Muscle layer of colon (tissue), 2 donors: ENCODE measurements around the gene RAB17.

ENCODE experiments used
- H3K27ac ChIP-seq: one replicate; pipeline ENCODE4 v1.7.0; 2013; ENCODE audit warnings: low read depth, mild to moderate bottlenecking, low read length, moderate library complexity
- H3K27me3 ChIP-seq, 2 donors: one replicate each; pipeline ENCODE4 v1.7.0; 2013; ENCODE audit warnings: low read length in 2 of 2, mild to moderate bottlenecking in 2 of 2; ENCODE audit not compliant: insufficient read depth in 2 of 2, control insufficient read depth in 1 of 2
- H3K36me3 ChIP-seq: one replicate; pipeline ENCODE4 v1.7.0; 2013; ENCODE audit warnings: mild to moderate bottlenecking, low read length; ENCODE audit not compliant: insufficient read depth
- H3K4me1 ChIP-seq: one replicate; pipeline ENCODE4 v1.7.0; 2013; ENCODE audit warnings: mild to moderate bottlenecking, low read length; ENCODE audit not compliant: insufficient read depth
- H3K4me3 ChIP-seq, 2 donors: one replicate each; pipeline ENCODE4 v1.7.0; 2013; ENCODE audit warnings: low read length in 2 of 2, low read depth in 1 of 2, mild to moderate bottlenecking in 1 of 2, moderate library complexity in 1 of 2
- H3K9ac ChIP-seq: one replicate; pipeline ENCODE4 v1.7.0; 2013; ENCODE audit warnings: low read length
- H3K9me3 ChIP-seq: one replicate; pipeline ENCODE4 v1.7.0; 2013; ENCODE audit warnings: mild to moderate bottlenecking, low read length
- donor health status: abdominal sarcoma.
- donor health status: Adenocarcinoma of cecum.

RAB17 gene

DNA sequence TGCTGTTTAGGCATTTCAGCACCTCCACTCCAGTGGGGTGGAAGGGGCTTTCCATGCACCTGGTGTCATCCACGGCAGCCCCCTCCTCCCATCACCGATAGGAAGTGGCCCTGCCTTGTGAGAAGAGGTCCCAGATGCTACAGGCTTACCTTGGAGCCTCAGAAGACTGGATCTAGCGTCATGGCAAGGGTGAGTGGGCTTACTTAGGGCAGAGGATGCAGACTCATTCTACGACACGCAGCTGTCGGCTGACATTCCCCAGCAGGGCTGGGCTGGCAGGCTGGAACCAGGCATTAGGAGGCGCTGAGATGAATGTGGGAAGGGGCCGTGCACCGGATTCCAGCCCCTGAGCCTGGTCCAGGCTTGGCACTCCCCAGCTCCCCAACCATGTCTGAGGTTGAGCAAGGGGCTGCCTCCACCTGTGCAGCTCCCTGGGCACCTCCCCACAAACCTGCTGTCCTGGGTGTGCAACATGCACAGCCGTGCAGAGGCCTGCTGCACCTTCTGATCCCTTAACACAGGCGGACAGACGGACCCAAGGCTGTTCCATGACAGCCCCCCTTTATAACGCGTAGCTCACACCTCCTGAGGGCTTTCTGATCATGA lies 25.9 kb downstream of the RAB17 start:
- Histone ChIP-seq H3K27me3 (peaks cover 0 to 13% of the 10 kb centered on the region in 2 donors), H3K27ac (no peak overlapping the region), H3K4me3 (no peak overlapping the region), H3K4me1 (peaks cover 2% of the 10 kb centered on the region), H3K9me3 (no peaks in the 10 kb centered on the region), H3K36me3 (no peaks in the 10 kb centered on the region), H3K9ac (no peak overlapping the region)

DNA sequence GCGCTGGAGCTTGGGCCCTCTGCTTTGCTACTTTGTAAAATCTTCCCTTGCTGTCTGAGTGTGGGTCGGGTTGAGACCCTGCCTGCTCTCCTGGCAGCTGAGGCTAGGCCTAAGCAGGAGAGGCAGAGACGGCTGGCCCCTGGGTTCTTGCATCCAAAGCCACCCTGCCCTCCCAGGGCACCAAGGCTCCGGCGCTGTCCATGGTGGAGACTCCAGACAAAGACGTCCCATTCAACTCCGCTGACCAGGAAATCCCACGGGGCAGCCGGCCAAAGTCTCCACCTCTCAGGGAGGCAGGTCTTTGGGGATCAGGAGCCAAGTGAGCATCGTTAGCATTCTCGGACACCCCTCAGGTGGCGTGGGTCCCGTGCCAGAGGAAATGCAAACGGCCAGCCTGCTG lies 26.7 kb downstream of the RAB17 start:
- Histone ChIP-seq H3K9me3 (no peaks in the 10 kb centered on the region), H3K4me3 (no peak overlapping the region), H3K36me3 (no peaks in the 10 kb centered on the region), H3K9ac (no peak overlapping the region), H3K27me3 (peaks cover 0 to 13% of the 10 kb centered on the region in 2 donors), H3K4me1 (peaks cover 11% of the 10 kb centered on the region), H3K27ac (no peak overlapping the region)

DNA sequence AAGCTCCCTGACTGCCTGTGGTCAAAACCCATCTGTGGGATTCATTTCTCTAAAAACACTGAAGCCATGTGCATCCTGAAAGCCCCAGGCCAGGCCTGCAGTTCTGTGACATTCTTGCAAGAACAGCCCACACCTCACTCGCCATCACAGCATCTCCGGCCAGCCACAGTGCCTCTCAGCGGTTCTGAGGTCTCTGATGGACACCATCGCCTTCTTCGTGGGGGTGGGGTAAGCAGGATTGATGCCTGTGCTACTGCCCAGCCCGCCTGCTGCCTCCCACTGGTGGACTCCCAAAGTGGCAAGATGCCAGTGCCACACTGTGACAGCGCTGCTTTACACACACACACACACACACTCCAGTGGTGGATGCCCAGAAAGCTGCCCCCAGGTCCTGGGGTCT lies 29.3 kb downstream of the RAB17 start:
- Histone ChIP-seq H3K9ac (no peak overlapping the region), H3K36me3 (no peaks in the 10 kb centered on the region), H3K27me3 (peaks cover 0 to 13% of the 10 kb centered on the region in 2 donors), H3K9me3 (no peaks in the 10 kb centered on the region), H3K4me3 (no peak overlapping the region), H3K4me1 (peaks cover 14% of the 10 kb centered on the region), H3K27ac (no peak overlapping the region)

DNA sequence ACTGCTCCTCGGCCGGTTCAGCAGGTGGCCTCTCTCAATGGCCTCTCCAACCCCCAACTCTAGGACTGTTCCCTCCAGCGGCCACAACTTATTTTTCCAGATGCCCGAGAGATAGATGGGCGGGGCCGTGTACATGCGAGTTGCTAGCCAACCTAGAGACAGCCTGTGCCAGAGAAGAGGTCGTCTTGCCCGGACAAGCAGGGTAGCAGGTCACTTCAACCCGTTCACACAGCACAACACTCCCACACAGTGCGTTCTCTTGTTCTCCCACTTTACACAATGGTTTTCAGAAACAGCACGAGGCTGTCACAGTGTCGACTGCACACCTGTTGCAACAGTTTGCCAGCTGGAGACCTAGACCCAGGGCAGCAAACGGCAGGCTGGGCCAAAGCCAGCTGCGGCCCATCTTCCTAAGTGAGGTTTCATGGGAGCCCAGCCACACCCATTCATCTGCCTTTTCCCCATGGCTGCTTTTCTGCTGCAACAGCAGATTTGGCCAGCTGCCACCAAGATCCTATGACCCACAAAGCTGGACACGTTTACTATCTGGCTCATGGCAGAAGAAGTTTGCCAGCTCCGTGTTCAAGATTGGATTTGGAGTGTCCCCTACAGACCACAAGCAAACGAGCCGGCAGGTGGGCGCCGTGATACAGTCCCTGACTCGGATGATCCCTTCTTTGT lies 31.4 kb downstream of the RAB17 start:
- Histone ChIP-seq H3K4me1 (peaks cover 14% of the 10 kb centered on the region), H3K9me3 (peaks cover 5% of the 10 kb centered on the region), H3K9ac (no peak overlapping the region), H3K4me3 (no peak overlapping the region), H3K27me3 (peaks cover 0 to 2% of the 10 kb centered on the region in 2 donors), H3K36me3 (no peaks in the 10 kb centered on the region), H3K27ac (no peak overlapping the region)

DNA sequence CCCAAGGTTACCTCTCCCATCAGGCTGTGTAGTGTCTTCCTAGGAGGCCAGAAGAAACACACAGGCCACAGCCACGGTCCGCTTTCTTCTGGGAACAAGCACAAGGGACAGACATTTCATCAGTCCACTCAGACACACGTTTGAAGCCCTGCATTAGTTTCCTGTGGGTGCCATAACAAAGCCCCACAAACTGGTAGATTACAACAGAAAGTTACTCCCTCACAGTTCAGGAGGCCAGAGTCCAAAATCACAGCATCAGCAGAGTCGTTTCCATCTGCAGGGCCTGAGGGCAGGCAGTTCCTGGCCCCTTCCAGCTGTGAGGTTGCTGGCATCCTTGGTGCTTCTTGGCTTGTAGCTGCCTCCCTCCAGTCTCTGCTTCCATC lies 32.9 kb downstream of the RAB17 start:
- H3K4me3 ChIP-seq, result no peak overlapping the region
- H3K9me3 ChIP-seq, result peaks cover 5% of the 10 kb centered on the region
- H3K4me1 ChIP-seq, result peaks cover 14% of the 10 kb centered on the region
- no peaks in the 10 kb centered on the region for H3K36me3 ChIP-seq
- H3K27me3 ChIP-seq, result no peaks in the 10 kb centered on the region
- H3K9ac ChIP-seq, result no peak overlapping the region
- no peak overlapping the region for H3K27ac ChIP-seq

DNA sequence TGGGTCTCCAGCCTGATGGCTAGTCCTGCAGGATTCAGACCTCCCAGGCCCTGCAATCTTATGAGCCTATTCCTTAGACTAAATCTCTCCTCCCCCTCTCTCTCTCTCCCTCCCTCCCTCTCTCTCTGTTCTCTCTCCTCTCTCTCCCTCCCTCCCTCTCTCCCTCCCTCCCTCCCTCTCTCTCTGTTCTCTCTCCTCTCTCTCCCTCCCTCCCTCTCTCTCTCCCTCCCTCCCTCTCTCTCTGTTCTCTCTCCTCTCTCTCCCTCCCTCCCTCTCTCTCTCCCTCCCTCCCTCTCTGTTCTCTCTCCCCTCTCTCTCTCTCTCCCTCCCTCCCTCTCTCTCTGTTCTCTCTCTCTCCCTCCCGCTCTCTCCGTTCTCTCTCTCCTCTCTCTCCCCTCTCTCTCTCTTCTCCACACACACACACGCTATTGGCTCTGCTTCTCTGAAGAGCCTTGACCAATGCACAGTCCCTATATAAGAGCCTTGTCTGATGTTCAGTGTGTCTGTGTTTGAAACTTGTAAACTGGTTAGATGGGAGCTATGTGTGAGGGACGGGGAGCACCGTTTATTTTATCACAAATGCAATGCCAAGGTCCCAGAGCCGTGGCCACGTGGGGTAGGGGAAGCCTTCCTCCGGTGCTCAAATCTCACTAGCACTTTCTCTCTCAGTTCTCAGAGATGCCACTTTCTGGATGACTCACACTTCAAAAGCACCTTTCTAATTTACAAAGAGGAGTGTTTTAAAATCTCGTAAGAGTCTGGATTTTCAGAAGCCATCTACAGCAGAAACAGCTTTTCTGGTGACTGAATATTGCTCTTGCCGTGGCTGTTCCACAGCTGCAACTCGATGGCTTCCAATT lies 33.5 kb downstream of the RAB17 start:
- peaks cover 14% of the 10 kb centered on the region for H3K4me1 ChIP-seq
- no peak overlapping the region for H3K27ac ChIP-seq
- H3K9me3 ChIP-seq, result peaks cover 5% of the 10 kb centered on the region
- H3K4me3 ChIP-seq, result no peak overlapping the region
- no peaks in the 10 kb centered on the region for H3K36me3 ChIP-seq
- no peaks in the 10 kb centered on the region for H3K27me3 ChIP-seq
- H3K9ac ChIP-seq, result no peak overlapping the region

DNA sequence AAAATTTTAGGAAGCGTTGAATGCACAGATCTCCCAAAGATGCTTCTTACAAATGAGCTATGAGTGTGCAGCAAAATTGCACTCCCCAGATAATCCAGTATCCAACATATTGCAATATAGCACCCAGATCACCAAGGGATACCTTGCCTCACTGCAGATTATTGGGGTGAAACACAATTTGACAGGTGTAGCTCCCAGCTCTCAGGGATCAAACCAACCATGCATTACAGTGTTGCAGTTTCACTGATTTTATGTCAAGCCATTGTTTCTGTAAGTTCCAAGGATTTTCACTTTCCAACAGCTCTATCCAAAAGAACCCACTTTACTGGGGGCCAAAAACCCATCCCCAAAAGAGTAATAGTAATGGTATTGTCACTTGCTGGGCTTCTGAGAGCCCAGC lies 35.0 kb downstream of the RAB17 start:
- Histone ChIP-seq H3K4me1 (peaks cover 14% of the 10 kb centered on the region), H3K9me3 (peaks cover 5% of the 10 kb centered on the region), H3K36me3 (no peaks in the 10 kb centered on the region)

DNA sequence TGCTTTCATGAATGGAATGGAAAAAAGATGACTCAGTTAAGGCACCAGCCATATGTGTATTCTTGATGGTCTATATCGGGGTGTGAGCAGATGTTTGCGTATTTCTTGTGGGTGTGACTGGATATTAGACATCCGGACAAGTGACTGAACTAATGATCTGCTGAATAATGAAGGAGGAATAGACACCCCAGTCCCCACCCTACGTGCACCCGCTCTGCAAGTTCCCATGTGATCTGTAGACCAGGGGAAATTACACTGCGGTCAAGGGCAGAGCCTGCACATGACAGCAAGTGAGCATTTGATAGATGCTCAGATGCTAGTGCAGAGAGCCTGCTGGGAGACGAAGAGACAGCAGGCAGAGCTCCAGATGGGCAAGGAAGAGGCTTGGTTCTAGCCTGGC lies 36.6 kb downstream of the RAB17 start:
- H3K36me3 ChIP-seq, result no peaks in the 10 kb centered on the region

More for the DNA sequence above, 35.0 kb downstream of the RAB17 start:
- no peak overlapping the region for H3K4me3 ChIP-seq
- H3K9ac ChIP-seq, result no peak overlapping the region
- no peak overlapping the region for H3K27ac ChIP-seq
- no peaks in the 10 kb centered on the region for H3K27me3 ChIP-seq

DNA sequence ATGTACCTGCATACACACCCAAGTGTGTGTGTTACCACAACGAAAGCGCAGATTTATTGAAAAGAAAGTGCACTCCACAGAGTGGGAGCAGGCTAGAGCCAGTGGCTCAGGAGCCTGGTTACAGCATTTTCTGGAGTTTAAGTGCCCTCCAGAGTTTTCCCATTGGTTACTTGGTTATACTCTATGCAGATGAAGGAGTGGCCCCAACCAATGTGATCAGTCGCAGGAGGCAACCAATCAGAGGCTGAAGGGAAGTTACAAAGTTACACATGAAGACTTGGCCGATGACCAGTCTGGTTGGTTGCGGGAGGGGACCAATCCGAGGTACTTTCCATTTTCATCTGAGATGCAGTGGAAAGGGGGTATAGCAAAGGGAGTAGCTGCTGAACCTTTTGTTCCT lies 37.6 kb downstream of the RAB17 start:
- Histone ChIP-seq H3K4me3 (no peak overlapping the region), H3K36me3 (no peaks in the 10 kb centered on the region), H3K27ac (no peak overlapping the region), H3K4me1 (peaks cover 3% of the 10 kb centered on the region), H3K9me3 (peaks cover 5% of the 10 kb centered on the region), H3K27me3 (no peaks in the 10 kb centered on the region), H3K9ac (no peak overlapping the region)

More for the DNA sequence above, 36.6 kb downstream of the RAB17 start:
- Histone ChIP-seq H3K27ac (no peak overlapping the region), H3K9me3 (peaks cover 5% of the 10 kb centered on the region), H3K4me3 (no peak overlapping the region), H3K27me3 (no peaks in the 10 kb centered on the region), H3K4me1 (peaks cover 5% of the 10 kb centered on the region), H3K9ac (no peak overlapping the region)

DNA sequence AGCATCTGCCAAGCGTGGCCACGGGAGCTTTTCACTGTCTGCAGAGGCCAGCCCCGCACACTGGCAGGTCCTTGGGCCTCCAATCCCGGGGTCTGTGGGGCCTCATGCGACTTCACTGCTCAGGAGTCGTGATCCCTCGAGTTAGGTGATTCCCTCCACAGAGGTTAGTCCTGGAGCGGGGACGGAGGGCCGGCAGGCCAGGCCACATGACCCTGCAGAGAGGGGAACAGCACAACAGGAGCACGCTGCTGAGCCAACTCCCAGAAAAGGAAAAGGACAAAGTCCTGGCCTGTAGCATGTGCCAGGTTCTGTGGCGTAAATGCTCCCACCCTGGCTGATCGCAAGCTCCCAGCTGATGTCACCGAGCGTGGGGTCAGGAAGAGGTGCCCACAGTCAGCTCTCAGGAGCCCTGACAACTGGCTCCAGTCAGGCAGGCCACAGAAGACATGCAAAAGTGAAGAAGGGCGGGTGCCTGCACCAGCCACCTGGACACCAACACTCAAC lies 39.4 kb downstream of the RAB17 start:
- peaks cover 5% of the 10 kb centered on the region for H3K9me3 ChIP-seq
- no peaks in the 10 kb centered on the region for H3K36me3 ChIP-seq
- H3K27me3 ChIP-seq, result no peaks in the 10 kb centered on the region
- no peak overlapping the region for H3K27ac ChIP-seq
- no peak overlapping the region for H3K9ac ChIP-seq
- H3K4me3 ChIP-seq, result no peak overlapping the region
- no peaks in the 10 kb centered on the region for H3K4me1 ChIP-seq

DNA sequence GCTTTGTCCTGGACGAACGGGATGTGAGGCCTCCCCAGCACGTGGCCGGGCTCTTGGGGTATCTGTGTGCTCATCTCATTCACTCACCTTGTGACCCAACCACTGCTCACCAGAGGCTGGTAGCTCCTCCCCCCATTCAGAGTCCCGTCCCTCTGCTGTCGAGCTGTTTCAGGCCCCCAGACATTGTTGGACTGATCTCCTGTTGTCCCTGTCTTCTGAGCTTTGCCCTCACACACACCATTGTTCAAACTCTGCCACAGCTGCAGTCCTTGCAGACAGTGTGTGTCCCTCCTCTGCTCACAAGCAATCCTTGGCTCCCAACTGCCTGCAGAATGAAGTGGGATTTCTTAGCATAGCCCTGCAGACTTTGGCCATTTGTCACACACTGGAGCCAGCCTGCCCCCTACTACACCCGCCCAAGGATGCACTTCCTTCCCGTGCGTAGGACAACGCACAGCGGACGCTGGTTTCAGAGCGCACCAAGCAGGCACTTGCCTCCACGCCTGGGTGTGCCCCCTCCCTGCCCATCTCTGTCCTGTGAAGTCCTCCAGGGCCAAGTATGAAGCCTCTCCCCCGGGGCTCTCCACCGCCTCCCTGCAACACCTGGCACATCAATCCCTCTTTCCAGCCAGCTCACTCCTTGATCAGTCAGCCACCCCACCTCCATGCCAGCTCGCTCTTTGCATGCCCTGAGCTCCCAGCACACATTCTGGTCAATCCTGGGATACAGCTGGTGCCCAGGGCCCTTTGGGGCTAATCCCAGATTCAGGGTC lies 40.7 kb downstream of the RAB17 start:
- no peak overlapping the region for H3K4me3 ChIP-seq
- no peaks in the 10 kb centered on the region for H3K27me3 ChIP-seq
- H3K9me3 ChIP-seq, result no peaks in the 10 kb centered on the region
- no peaks in the 10 kb centered on the region for H3K4me1 ChIP-seq
- H3K9ac ChIP-seq, result no peak overlapping the region
- H3K27ac ChIP-seq, result no peak overlapping the region
- H3K36me3 ChIP-seq, result no peaks in the 10 kb centered on the region
